Measurements from ENCODE around the gene GYG1. TPM values are rescaled to one million over a fixed set of nuclear protein-coding genes. Genes with fewer than 3 reads are reported as not detected.

Gene GYG1
- total RNA-seq, 4 donors from 2014 or later: 6.7 to 12.3 (median 7.5) TPM

- intact Hi-C loops (cut with DNase I; ENCODE audit: low total_unique reads): no loop called here
- DNase-seq (ENCODE audit: low spot score in 2 of 2): no peak
- TF ChIP-seq CTCF (IDR thresholded peaks at IDR 0.05) (no peak), POLR2A (IDR thresholded peaks at IDR 0.05) (no peak)
- WGBS, 2 donors: 87 to 88% methylated on average over 2 of the region's 2 CpGs
- no peak overlapping the region for H3K4me3 ChIP-seq (ENCODE audit: low read depth, poor library complexity, severe bottlenecking)
These were observed 39.8 kb downstream of the GYG1 start for GRCh38 chr3:149031096-149031495.

- H3K4me3 ChIP-seq (ENCODE audit: low read depth, poor library complexity, severe bottlenecking): no peak overlapping the region
- DNase-seq (ENCODE audit: low spot score in 2 of 2): no peak
- TF ChIP-seq POLR2A (IDR thresholded peaks at IDR 0.05): no peak
- intact Hi-C loops (cut with DNase I; ENCODE audit: low total_unique reads): no loop called here
- 94 to 97% methylated on average over 4 of the region's 4 CpGs for WGBS, 2 donors
These were observed 46.3 kb downstream of the GYG1 start for GRCh38 chr3:149037684-149038083.

- intact Hi-C loops (cut with DNase I; ENCODE audit: low total_unique reads): no loop called here
- TF ChIP-seq POLR2A (IDR thresholded peaks at IDR 0.05): no peak
- no peak for TF ChIP-seq CTCF (IDR thresholded peaks at IDR 0.05)
- WGBS, 2 donors: 83 to 85% methylated on average over 2 of the region's 2 CpGs
- DNase-seq (ENCODE audit: low spot score in 2 of 2): no peak
- H3K4me3 ChIP-seq (ENCODE audit: low read depth, poor library complexity, severe bottlenecking): no peak overlapping the region
These were observed 47.0 kb downstream of the GYG1 start for GRCh38 chr3:149038322-149038721.

- intact Hi-C loops (cut with DNase I; ENCODE audit: low total_unique reads): no loop called here
- no peak for DNase-seq (ENCODE audit: low spot score in 2 of 2)
- TF ChIP-seq POLR2A (IDR thresholded peaks at IDR 0.05) (no peak), CTCF (IDR thresholded peaks at IDR 0.05) (no peak)
- no peak overlapping the region for H3K4me3 ChIP-seq (ENCODE audit: low read depth, poor library complexity, severe bottlenecking)
- WGBS, 2 donors: 78 to 83% methylated on average over 1 of the region's 1 CpG
These were observed 51.5 kb downstream of the GYG1 start for GRCh38 chr3:149042789-149043386.

GRCh38 chr3:149044339-149045083, 53.2 kb downstream of the GYG1 start:
- TF ChIP-seq POLR2A (IDR thresholded peaks at IDR 0.05): no peak
- TF ChIP-seq CTCF (IDR thresholded peaks at IDR 0.05): no peak
- 94 to 95% methylated on average over 5 of the region's 5 CpGs for WGBS, 2 donors
- H3K4me3 ChIP-seq (ENCODE audit: low read depth, poor library complexity, severe bottlenecking): no peak overlapping the region
- intact Hi-C loops (cut with DNase I; ENCODE audit: low total_unique reads): no loop called here
- DNase-seq (ENCODE audit: low spot score in 2 of 2): no peak

GRCh38 chr3:149055575-149055974, 64.2 kb downstream of the GYG1 start:
- 86 to 88% methylated on average over 3 of the region's 3 CpGs for WGBS, 2 donors
- DNase-seq (ENCODE audit: low spot score in 2 of 2): no peak
- intact Hi-C loops (cut with DNase I; ENCODE audit: low total_unique reads): no loop called here
- TF ChIP-seq CTCF (IDR thresholded peaks at IDR 0.05) (no peak), POLR2A (IDR thresholded peaks at IDR 0.05) (no peak)
- H3K4me3 ChIP-seq (ENCODE audit: low read depth, poor library complexity, severe bottlenecking): no peak overlapping the region

Measured in lower leg skin (tissue), 4 donors.